Sigmoid colon (tissue), 7 donors: ENCODE results near the gene JAKMIP2. TPM values are rescaled to one million over a fixed set of nuclear protein-coding genes. Genes with fewer than 3 reads are reported as not detected.

Source experiments
- DNase-seq: peaks from one replicate; pipeline ENCODE4 v3.0.0-alpha.2; 2019
- H3K27ac ChIP-seq, 4 donors: fragments of 200-600 bp; sonication (generic); one replicate each; pipeline ENCODE4 v1.5.1; 2016 to 2019; ENCODE audit warnings: mild to moderate bottlenecking in 1 of 4
- H3K27me3 ChIP-seq, 3 donors: fragments of 200-600 bp; sonication (generic); one replicate each; pipeline ENCODE4 v1.5.1; 2019; ENCODE audit warnings: mild to moderate bottlenecking in 1 of 3
- H3K36me3 ChIP-seq, 4 donors: fragments of 200-600 bp; sonication (generic); one replicate each; pipeline ENCODE4 v1.5.1; 2016 to 2019
- H3K4me1 ChIP-seq, 4 donors: fragments of 200-600 bp; sonication (generic); one replicate each; pipeline ENCODE4 v1.5.1; 2017 to 2019
- H3K4me3 ChIP-seq, 4 donors: fragments of 200-600 bp; sonication (generic); one replicate each; pipeline ENCODE4 v1.5.1; 2017 to 2019; ENCODE audit warnings: mild to moderate bottlenecking in 2 of 4, moderate library complexity in 1 of 4
- H3K9me3 ChIP-seq, 4 donors: fragments of 200-600 bp in 3 of 4; sonication (generic) in 3 of 4; one replicate each; pipeline versions ENCODE4 v1.5.1 to v1.6.1; 2013 to 2019
- CTCF ChIP-seq, 4 experiments: fragments of 450-650 bp in 3 of 4; fragments of 200-600 bp in 1 of 4; IDR thresholded peaks; one replicate each; pipeline ENCODE4 v1.5.1; 2016 to 2019; ENCODE audit warnings: antibody characterized with exemption in 4 of 4, mild to moderate bottlenecking in 3 of 4, moderate library complexity in 2 of 4
- EP300 ChIP-seq, 4 donors: sonication (generic); formaldehyde crosslinking; IDR thresholded peaks; one replicate each; pipeline ENCODE4 v1.6.1; 2017; ENCODE audit warnings: antibody characterized with exemption in 4 of 4
- POLR2A ChIP-seq, 2 donors: fragments of 450-650 bp; IDR thresholded peaks; one replicate each; pipeline ENCODE4 v1.6.1; 2016; ENCODE audit warnings: antibody characterized with exemption in 2 of 2, mild to moderate bottlenecking in 2 of 2, moderate library complexity in 2 of 2
- POLR2AphosphoS5 ChIP-seq, 4 donors: sonication (generic); formaldehyde crosslinking; IDR thresholded peaks; one replicate each; pipeline ENCODE4 v1.6.1; 2017; ENCODE audit warnings: antibody characterized with exemption in 4 of 4
- WGBS, 2 donors: extraction: QIAGEN DNeasy Blood & Tissue Kit; methylation state at CpG; one replicate each; pipeline ENCODE4 v1.1.7; 2013; 5-methylcytosine and 5-hydroxymethylcytosine counted together
- intact Hi-C: fragments of 100-400 bp; cut with DNase I; formaldehyde crosslinking; loops from one replicate; pipeline ENCODE4 v1.15.1; 2023
- polyA plus RNA-seq, 3 donors: library from polyadenylated mRNA; stranded (reverse); fragments of 200-250 nt; gene quantifications; one replicate each; pipeline ENCODE4 v1.2.3, GENCODE V29; 2013
- total RNA-seq, 4 donors: library from RNA; depleted of rRNA; stranded (reverse); fragments of >200 nt; gene quantifications; one replicate each; pipeline ENCODE4 v1.1.0, GENCODE V29; 2016
- donor health status: healthy with polysubstance abuse.
- donor health status: Bipolar disorder and iron deficiency.
- donor health status: healthy.

JAKMIP2 gene
- total and polyA plus RNA-seq, 7 donors: under 0.01 to 8.9 (median 2.8) TPM; not detected in 1

DNA sequence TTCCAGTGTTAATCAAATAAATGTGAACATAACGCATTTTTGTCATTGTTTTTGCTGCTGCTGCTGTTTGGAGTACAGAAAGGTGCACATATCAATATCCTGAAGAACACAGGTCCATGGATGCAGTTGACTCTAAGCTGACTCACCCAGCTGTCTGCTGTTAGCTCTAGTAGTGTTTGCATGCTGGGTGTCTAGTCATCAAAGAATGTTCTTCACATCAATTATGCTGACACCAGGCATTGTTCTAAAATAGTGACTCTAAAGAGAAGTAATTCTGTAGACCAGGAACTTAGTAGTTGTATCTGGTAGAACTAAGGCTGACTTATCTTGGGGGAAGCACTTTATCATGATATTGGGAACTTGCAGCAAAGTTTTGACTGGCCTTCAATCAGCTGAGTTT, 217.0 kb downstream of the JAKMIP2 start:
- intact Hi-C loops: no loop called here

DNA sequence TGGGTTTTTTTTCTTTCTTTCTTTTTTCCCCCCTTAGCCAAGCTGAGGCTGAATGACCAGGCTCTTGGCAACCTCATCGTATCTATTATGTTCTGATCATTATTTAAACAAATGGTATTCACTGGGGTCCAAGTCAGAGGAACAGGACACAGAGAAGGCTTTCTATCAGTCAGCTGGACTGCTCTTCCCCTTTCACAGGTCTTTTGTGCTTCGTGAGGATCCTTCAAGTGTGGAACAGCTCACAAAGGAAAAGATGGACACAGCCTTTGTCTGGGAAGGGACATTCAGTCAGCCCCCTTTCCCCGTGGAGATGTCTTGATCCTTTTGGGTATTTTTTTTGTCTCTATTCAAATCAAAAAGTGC, 218.4 kb downstream of the JAKMIP2 start:
- no peak overlapping the region for H3K27ac ChIP-seq
- no peak for DNase-seq
- intact Hi-C loops: loop anchor here (5.0 kb wide), 1 partner anchor 172 kb away; no protein-coding TSS in a partner anchor
- WGBS, 2 donors: 77 to 79% methylated on average over 3 of the region's 3 CpGs
- H3K27me3 ChIP-seq: no peaks in the 10 kb centered on the region
- no peaks in the 10 kb centered on the region for H3K36me3 ChIP-seq
- peaks cover 0 to 6% (median 1%) of the 10 kb centered on the region in 4 donors for H3K4me1 ChIP-seq
- TF ChIP-seq CTCF (IDR thresholded peaks at IDR 0.05) (no peak), POLR2A (IDR thresholded peaks at IDR 0.05) (no peak), POLR2AphosphoS5 (IDR thresholded peaks at IDR 0.05) (no peak), EP300 (IDR thresholded peaks at IDR 0.05) (no peak)
- no peak overlapping the region for H3K4me3 ChIP-seq
- H3K9me3 ChIP-seq: no peaks in the 10 kb centered on the region

More for the DNA sequence above, 217.0 kb downstream of the JAKMIP2 start:
- H3K27ac ChIP-seq: no peak overlapping the region
- no peaks in the 10 kb centered on the region for H3K9me3 ChIP-seq
- no peak for TF ChIP-seq POLR2AphosphoS5 (IDR thresholded peaks at IDR 0.05)
- TF ChIP-seq EP300 (IDR thresholded peaks at IDR 0.05): no peak
- no peak for TF ChIP-seq CTCF (IDR thresholded peaks at IDR 0.05)
- no peak for TF ChIP-seq POLR2A (IDR thresholded peaks at IDR 0.05)
- DNase-seq: no peak
- no peaks in the 10 kb centered on the region for H3K36me3 ChIP-seq
- no peaks in the 10 kb centered on the region for H3K27me3 ChIP-seq
- H3K4me1 ChIP-seq: no peaks in the 10 kb centered on the region
- WGBS, 2 donors: 92 to 93% methylated on average over 1 of the region's 1 CpG
- no peak overlapping the region for H3K4me3 ChIP-seq

GRCh38 chr5:147563466-147564123, 218.9 kb downstream of the JAKMIP2 start:
- Histone ChIP-seq H3K27ac (no peak overlapping the region), H3K4me1 (peaks cover 0 to 11% (median 7%) of the 10 kb centered on the region in 4 donors), H3K36me3 (no peaks in the 10 kb centered on the region), H3K9me3 (no peaks in the 10 kb centered on the region), H3K4me3 (no peak overlapping the region), H3K27me3 (no peaks in the 10 kb centered on the region)
- DNase-seq: no peak
- WGBS, 2 donors: 92 to 97% methylated on average over 1 of the region's 1 CpG
- no peak for TF ChIP-seq CTCF (IDR thresholded peaks at IDR 0.05)
- TF ChIP-seq EP300 (IDR thresholded peaks at IDR 0.05): no peak
- TF ChIP-seq POLR2A (IDR thresholded peaks at IDR 0.05): no peak
- TF ChIP-seq POLR2AphosphoS5 (IDR thresholded peaks at IDR 0.05): no peak
- intact Hi-C loops: loop anchor here (5.0 kb wide), 1 partner anchor 171 kb away; no protein-coding TSS in a partner anchor

GRCh38 chr5:147561435-147561834, 221.1 kb downstream of the JAKMIP2 start:
- H3K4me3 ChIP-seq: no peak overlapping the region
- 93% methylated on average over 2 of the region's 2 CpGs for WGBS, 2 donors
- peaks cover 0 to 21% (median 13%) of the 10 kb centered on the region in 4 donors for H3K4me1 ChIP-seq
- H3K27ac ChIP-seq: no peak overlapping the region
- H3K36me3 ChIP-seq: no peaks in the 10 kb centered on the region
- TF ChIP-seq POLR2AphosphoS5 (IDR thresholded peaks at IDR 0.05): no peak
- TF ChIP-seq CTCF (IDR thresholded peaks at IDR 0.05): no peak
- no peak for TF ChIP-seq EP300 (IDR thresholded peaks at IDR 0.05)
- no peak for DNase-seq
- no peaks in the 10 kb centered on the region for H3K9me3 ChIP-seq
- H3K27me3 ChIP-seq: no peaks in the 10 kb centered on the region
- intact Hi-C loops: loop anchor here (5.0 kb wide), 1 partner anchor 169 kb away; no protein-coding TSS in a partner anchor
